Prostate gland (tissue), 2 donors: ENCODE data around the gene PDIA5.

Experiments used
- POLR2A ChIP-seq: fragments of 450-650 bp; IDR thresholded peaks from one replicate; pipeline ENCODE4 v1.6.1; 2016; ENCODE audit warnings: antibody characterized with exemption, mild to moderate bottlenecking
- POLR2AphosphoS5 ChIP-seq: sonication (generic); formaldehyde crosslinking; IDR thresholded peaks from one replicate; pipeline ENCODE4 v1.6.1; 2017; ENCODE audit warnings: antibody characterized with exemption
- TF ChIP-seq, protein P1 (sequence below), 4 experiments: fragments of 200-600 bp in 2 of 4; fragments of 450-650 bp in 2 of 4; sonication (generic) in 2 of 4; IDR thresholded peaks; 1 replicate in 3 of 4; 2 replicates in 1 of 4; pipeline ENCODE4 v1.5.1; 2016 to 2019; ENCODE audit warnings: antibody characterized with exemption in 4 of 4, mild to moderate bottlenecking in 2 of 4, moderate library complexity in 2 of 4

DNA sequence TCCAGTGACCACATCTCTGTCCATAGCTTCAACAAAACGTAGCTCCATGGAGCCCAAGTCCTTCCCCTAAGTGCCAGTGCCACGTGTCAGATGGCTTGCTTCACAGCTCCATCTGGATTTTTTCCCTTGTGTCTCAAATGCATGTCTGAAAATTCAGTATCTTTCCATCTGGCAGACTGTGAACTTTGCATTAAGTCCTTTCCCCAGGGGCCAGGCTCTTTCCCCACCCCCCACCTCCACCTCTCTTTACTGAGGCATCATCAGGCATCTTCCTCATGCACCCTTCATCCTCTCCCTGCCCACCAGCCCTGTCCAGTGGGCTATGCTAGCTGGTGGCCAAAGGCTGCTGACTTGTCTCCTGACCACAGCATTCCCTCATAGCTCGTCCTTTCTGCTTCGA is 53.7 kb downstream of the PDIA5 start:
- TF ChIP-seq POLR2A (no peak), POLR2AphosphoS5 (no peak)
- TF ChIP-seq, protein P1, sequence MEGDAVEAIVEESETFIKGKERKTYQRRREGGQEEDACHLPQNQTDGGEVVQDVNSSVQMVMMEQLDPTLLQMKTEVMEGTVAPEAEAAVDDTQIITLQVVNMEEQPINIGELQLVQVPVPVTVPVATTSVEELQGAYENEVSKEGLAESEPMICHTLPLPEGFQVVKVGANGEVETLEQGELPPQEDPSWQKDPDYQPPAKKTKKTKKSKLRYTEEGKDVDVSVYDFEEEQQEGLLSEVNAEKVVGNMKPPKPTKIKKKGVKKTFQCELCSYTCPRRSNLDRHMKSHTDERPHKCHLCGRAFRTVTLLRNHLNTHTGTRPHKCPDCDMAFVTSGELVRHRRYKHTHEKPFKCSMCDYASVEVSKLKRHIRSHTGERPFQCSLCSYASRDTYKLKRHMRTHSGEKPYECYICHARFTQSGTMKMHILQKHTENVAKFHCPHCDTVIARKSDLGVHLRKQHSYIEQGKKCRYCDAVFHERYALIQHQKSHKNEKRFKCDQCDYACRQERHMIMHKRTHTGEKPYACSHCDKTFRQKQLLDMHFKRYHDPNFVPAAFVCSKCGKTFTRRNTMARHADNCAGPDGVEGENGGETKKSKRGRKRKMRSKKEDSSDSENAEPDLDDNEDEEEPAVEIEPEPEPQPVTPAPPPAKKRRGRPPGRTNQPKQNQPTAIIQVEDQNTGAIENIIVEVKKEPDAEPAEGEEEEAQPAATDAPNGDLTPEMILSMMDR (IDR thresholded peaks at IDR 0.05) = no peak
